Measurements from ENCODE around the gene NAALADL2.
A peak's percentile ranks its signal among the peaks of the same experiment; 100 is the strongest.

Gene NAALADL2

GRCh38 chr3:175426805-175427204, 567.7 kb downstream of the NAALADL2 start:
- H3K4me3 ChIP-seq (ENCODE audit: low read depth, low read length) = no peak overlapping the region
- in situ Hi-C loops (cut with HindIII; ENCODE audit: low sequenced_read_pairs) = no loop called here
- DNase-seq (ENCODE audit: low read depth, low spot score) = no peak
- no peak for TF ChIP-seq CTCF (IDR thresholded peaks at IDR 0.05; ENCODE audit: low read depth, low read length)

- no peak for TF ChIP-seq CTCF (IDR thresholded peaks at IDR 0.05; ENCODE audit: low read depth, low read length)
- in situ Hi-C loops (cut with HindIII; ENCODE audit: low sequenced_read_pairs) = no loop called here
- no peak for DNase-seq (ENCODE audit: low read depth, low spot score)
- H3K4me3 ChIP-seq (ENCODE audit: low read depth, low read length) = no peak overlapping the region
Measured at GRCh38 chr3:175428466-175428865, 569.3 kb downstream of the NAALADL2 start.

DNA sequence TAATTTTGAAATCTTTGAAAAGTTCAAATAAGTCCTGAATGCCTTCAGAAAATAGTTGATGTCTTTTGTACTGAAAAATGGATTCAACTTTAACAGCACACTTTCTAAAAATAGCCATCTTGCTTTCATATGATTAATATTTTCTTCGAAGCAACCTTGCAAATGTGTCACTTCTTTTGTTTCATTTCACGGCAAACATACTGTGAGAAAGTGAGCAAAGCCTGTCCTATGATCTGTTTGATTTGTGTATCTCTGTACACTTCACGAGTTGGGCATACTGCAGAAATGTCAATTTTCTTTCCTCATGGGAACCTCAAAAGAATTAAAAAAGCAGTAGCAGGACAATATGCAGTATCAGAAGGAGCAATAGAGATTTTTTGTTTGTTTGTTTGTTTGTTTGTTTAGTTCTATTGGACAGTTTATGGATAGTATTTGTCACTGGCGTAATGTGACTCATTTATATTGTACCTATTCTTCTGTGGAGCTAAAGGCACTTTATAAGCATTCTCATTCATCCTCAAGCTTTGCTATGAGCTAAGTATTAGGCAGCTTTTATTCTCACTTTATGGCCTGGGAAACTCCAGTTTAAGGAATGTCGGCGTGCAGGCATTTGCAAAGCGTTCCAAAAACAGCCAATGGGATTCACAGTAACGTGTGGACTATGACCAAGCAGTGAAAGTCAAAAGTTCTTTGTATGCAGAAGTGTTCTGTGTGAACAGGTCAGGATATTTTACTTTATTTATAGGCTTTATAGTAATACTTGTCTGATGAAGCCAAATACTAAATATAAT, 572.0 kb downstream of the NAALADL2 start:
- H3K4me3 ChIP-seq (ENCODE audit: low read depth, low read length) = no peak overlapping the region
- TF ChIP-seq CTCF (IDR thresholded peaks at IDR 0.05; ENCODE audit: low read depth, low read length) = no peak
- peak; percentile 60 for DNase-seq (ENCODE audit: low read depth, low spot score)
- in situ Hi-C loops (cut with HindIII; ENCODE audit: low sequenced_read_pairs) = no loop called here

DNA sequence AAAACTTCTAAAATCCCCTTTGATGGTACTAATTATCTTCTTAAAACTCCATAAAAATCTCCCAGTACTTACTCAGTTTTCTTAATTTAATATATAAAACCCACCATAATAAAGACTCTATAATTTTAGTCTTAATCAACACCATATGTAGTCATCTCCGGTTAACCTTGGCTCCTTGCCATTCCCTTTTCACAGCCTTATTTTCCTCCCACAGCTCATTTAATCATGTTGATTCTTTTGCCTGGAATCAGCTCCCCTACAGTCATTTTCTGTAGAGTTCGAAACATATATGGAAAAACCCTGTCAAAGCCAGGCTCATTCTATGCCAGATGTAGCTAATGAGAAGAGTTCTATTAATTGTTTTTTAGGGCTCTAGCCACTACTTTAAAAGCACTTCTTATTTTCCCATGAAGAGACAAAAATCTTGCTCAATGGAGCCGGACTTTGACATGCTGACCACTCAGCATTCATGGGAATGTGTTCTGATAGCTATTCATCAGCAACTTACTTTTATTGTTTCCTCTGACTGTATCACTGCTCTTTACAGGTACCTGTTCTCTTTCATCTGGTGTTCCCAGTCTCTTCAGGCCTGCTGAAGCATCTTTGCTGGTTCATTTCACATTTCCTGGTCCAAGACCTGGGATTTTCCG, 573.4 kb downstream of the NAALADL2 start:
- in situ Hi-C loops (cut with HindIII; ENCODE audit: low sequenced_read_pairs) = no loop called here
- no peak for TF ChIP-seq CTCF (IDR thresholded peaks at IDR 0.05; ENCODE audit: low read depth, low read length)
- no peak overlapping the region for H3K4me3 ChIP-seq (ENCODE audit: low read depth, low read length)
- peak; percentile 58 for DNase-seq (ENCODE audit: low read depth, low spot score)

GRCh38 chr3:175433026-175433674, 574.0 kb downstream of the NAALADL2 start:
- no peak for TF ChIP-seq CTCF (IDR thresholded peaks at IDR 0.05; ENCODE audit: low read depth, low read length)
- in situ Hi-C loops (cut with HindIII; ENCODE audit: low sequenced_read_pairs) = no loop called here
- H3K4me3 ChIP-seq (ENCODE audit: low read depth, low read length) = no peak overlapping the region
- peak; percentile 72 for DNase-seq (ENCODE audit: low read depth, low spot score)

- DNase-seq (ENCODE audit: low read depth, low spot score) = no peak
- in situ Hi-C loops (cut with HindIII; ENCODE audit: low sequenced_read_pairs) = no loop called here
- no peak overlapping the region for H3K4me3 ChIP-seq (ENCODE audit: low read depth, low read length)
- TF ChIP-seq CTCF (IDR thresholded peaks at IDR 0.05; ENCODE audit: low read depth, low read length) = no peak
Measured at GRCh38 chr3:175434561-175434960, 575.4 kb downstream of the NAALADL2 start.
